GM19395 (cell line): ENCODE results near the gene ERCC8.
A peak's percentile ranks its signal among the peaks of the same experiment; 100 is the strongest.

Experiments used
- ATAC-seq: cut with Tn5 transposase; IDR thresholded peaks from one replicate; pipeline ENCODE4 v1.9.1; 2021; ENCODE audit warnings: mild to moderate bottlenecking, moderate library complexity; ENCODE audit not compliant: unreplicated experiment

The ERCC8 gene

GRCh38 chr5:60841361-60841760, 103.5 kb downstream of the ERCC8 start:
- no peak for ATAC-seq

GRCh38 chr5:60836131-60836530, 108.7 kb downstream of the ERCC8 start:
- no peak for ATAC-seq

GRCh38 chr5:60835554-60835953, 109.3 kb downstream of the ERCC8 start:
- ATAC-seq: no peak

- no peak for ATAC-seq
Measured at GRCh38 chr5:60833520-60833919, 111.3 kb downstream of the ERCC8 start.

GRCh38 chr5:60830581-60831127, 114.2 kb downstream of the ERCC8 start:
- ATAC-seq: peak; percentile 64

GRCh38 chr5:60829490-60830266, 115.2 kb downstream of the ERCC8 start:
- ATAC-seq: peak; percentile 40

DNA sequence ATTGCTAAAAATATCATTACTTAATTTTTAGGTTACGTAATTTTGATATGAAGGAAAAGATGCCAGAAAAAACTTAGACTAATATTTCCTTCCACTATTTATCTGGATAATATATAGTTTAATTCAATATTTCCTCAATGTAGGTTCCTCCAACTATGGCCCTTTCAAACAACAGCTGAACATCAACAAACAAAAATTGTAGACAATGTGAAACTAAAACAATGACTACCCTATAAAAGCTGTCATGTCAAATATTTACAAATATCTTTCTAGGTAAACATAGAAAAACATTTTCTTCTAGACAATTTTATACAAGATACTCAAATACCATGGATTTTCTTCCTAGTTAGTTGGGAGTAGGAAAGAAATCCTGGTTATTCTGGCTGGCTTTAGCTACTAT, 117.7 kb downstream of the ERCC8 start:
- ATAC-seq: no peak

GRCh38 chr5:60826653-60827052, 118.2 kb downstream of the ERCC8 start:
- ATAC-seq: peak; percentile 86
